IMR-90 (cell line): Measurements from ENCODE around the gene SEBOX. TPM values are rescaled to one million over a fixed set of nuclear protein-coding genes. Genes with fewer than 3 reads are reported as not detected.

Source experiments
- ATAC-seq: fragments of 200-7000 bp; cut with Tn5 transposase; 2 replicates; pipeline ENCODE4 v1.9.1; 2020; ENCODE audit warnings: low read depth, mild to moderate bottlenecking, moderate library complexity
- BruUV-seq: library from RNA; stranded (reverse); fragments of 400-500 nt; replicated peaks from 2 replicates; lab custom pipeline; 2021; lab: Mats Ljungman, UMichigan
- CTCF ChIA-PET: fragments of 300-600 bp; formaldehyde crosslinking; extraction: SDS; loops from one replicate; lab custom pipeline; 2021; ENCODE audit warnings: antibody characterized with exemption; lab: Yijun Ruan, JAX
- POLR2A ChIA-PET: fragments of 300-600 bp; sonication (Branson Sonifier 250); formaldehyde crosslinking; loops from one replicate; lab custom pipeline; 2022; ENCODE audit warnings: antibody characterized with exemption; ENCODE audit not compliant: unreplicated experiment; lab: Charles Lee
- DNase-seq: peaks from one replicate; pipeline ENCODE4 v3.0.0; 2013
- H2AFZ ChIP-seq: replicated peaks from 2 replicates; pipeline ENCODE3; 2013; ENCODE audit warnings: low read length, mild to moderate bottlenecking; ENCODE audit not compliant: poor library complexity
- H2AK5ac ChIP-seq: 2 replicates; pipeline ENCODE4 v1.6.1; 2013; ENCODE audit warnings: low read depth, low read length, inconsistent platforms
- H2AK9ac ChIP-seq: replicated peaks from 2 replicates; pipeline ENCODE3; 2013; ENCODE audit warnings: mild to moderate bottlenecking, low read depth, low read length, moderate library complexity; ENCODE audit not compliant: poor library complexity
- H2BK120ac ChIP-seq: 2 replicates; pipeline ENCODE4 v1.6.1; 2013; ENCODE audit warnings: low read depth, low read length, inconsistent platforms
- H2BK15ac ChIP-seq: 3 replicates; pipeline ENCODE4 v1.6.1; 2013; ENCODE audit warnings: low read depth, low read length, inconsistent platforms
- H2BK20ac ChIP-seq: 2 replicates; pipeline ENCODE4 v1.6.1; 2013; ENCODE audit warnings: low read depth, mild to moderate bottlenecking, inconsistent platforms, low read length, moderate library complexity
- H2BK5ac ChIP-seq: 2 replicates; pipeline ENCODE4 v1.6.1; 2013; ENCODE audit warnings: mild to moderate bottlenecking, low read depth, low read length, inconsistent platforms; ENCODE audit not compliant: poor library complexity, severe bottlenecking
- H3K14ac ChIP-seq: replicated peaks from 2 replicates; pipeline ENCODE4 v1.6.1; 2013; ENCODE audit warnings: low read depth, low read length, inconsistent platforms
- H3K18ac ChIP-seq: 2 replicates; pipeline ENCODE4 v1.6.1; 2013; ENCODE audit warnings: low read depth, low read length, control low read depth
- H3K23ac ChIP-seq: 2 replicates; pipeline ENCODE4 v1.6.1; 2013; ENCODE audit warnings: low read depth, low read length, inconsistent platforms
- H3K27ac ChIP-seq: 2 replicates; pipeline ENCODE4 v1.5.1; 2013; ENCODE audit warnings: mild to moderate bottlenecking, control low read depth, low read length; ENCODE audit not compliant: insufficient read depth
- H3K27me3 ChIP-seq: 2 replicates; pipeline ENCODE4 v1.6.1; 2013; ENCODE audit warnings: low read length; ENCODE audit not compliant: control insufficient read depth, insufficient read depth
- H3K36me3 ChIP-seq: 2 replicates; pipeline ENCODE4 v1.6.1; 2013; ENCODE audit warnings: low read length, mixed read lengths; ENCODE audit not compliant: control insufficient read depth, insufficient read depth
- H3K4ac ChIP-seq: 2 replicates; pipeline ENCODE4 v1.6.1; 2013; ENCODE audit warnings: low read depth, low read length, inconsistent platforms
- H3K4me1 ChIP-seq: 2 replicates; pipeline ENCODE4 v1.6.1; 2013; ENCODE audit warnings: low read length, mixed read lengths; ENCODE audit not compliant: control insufficient read depth, insufficient read depth
- H3K4me2 ChIP-seq: 2 replicates; pipeline ENCODE4 v1.6.1; 2013; ENCODE audit warnings: low read depth, mild to moderate bottlenecking, control low read depth, low read length, moderate library complexity
- H3K4me3 ChIP-seq: 2 replicates; pipeline ENCODE4 v1.5.1; 2013; ENCODE audit warnings: low read depth, mild to moderate bottlenecking, control low read depth, low read length, moderate library complexity; ENCODE audit not compliant: insufficient read depth
- H3K56ac ChIP-seq: 2 replicates; pipeline ENCODE4 v1.6.1; 2013; ENCODE audit warnings: low read length, inconsistent platforms; ENCODE audit not compliant: insufficient read depth; ENCODE audit errors: extremely low read depth
- H3K79me1 ChIP-seq, 2 experiments: 2 replicates each; pipeline ENCODE4 v1.6.1; 2013; ENCODE audit warnings: low read length in 2 of 2, inconsistent platforms in 1 of 2, low read depth in 1 of 2
- H3K9ac ChIP-seq: 2 replicates; pipeline ENCODE4 v1.6.1; 2013; ENCODE audit warnings: low read depth, low read length, control low read depth
- H3K9me1 ChIP-seq: 2 replicates; pipeline ENCODE4 v1.6.1; 2013; ENCODE audit warnings: low read length, inconsistent platforms; ENCODE audit not compliant: insufficient read depth
- H3K9me3 ChIP-seq: 2 replicates; pipeline ENCODE4 v1.6.1; 2013; ENCODE audit warnings: low read length; ENCODE audit not compliant: control insufficient read depth, insufficient read depth
- H4K20me1 ChIP-seq: 2 replicates; pipeline ENCODE4 v1.6.1; 2013; ENCODE audit warnings: low read length, inconsistent platforms; ENCODE audit not compliant: insufficient read depth
- H4K5ac ChIP-seq: 2 replicates; pipeline ENCODE4 v1.6.1; 2013; ENCODE audit warnings: mild to moderate bottlenecking, low read depth, low read length, control low read depth
- H4K8ac ChIP-seq, 2 experiments: 2 replicates each; pipeline ENCODE4 v1.6.1; 2013; ENCODE audit warnings: low read depth in 2 of 2, low read length in 2 of 2, control low read depth in 1 of 2, inconsistent platforms in 1 of 2
- H4K91ac ChIP-seq: 2 replicates; pipeline ENCODE4 v1.6.1; 2013; ENCODE audit warnings: low read depth, low read length, inconsistent platforms; ENCODE audit not compliant: insufficient read depth
- CEBPB ChIP-seq: IDR thresholded peaks from 2 replicates; pipeline ENCODE4 v1.6.1; 2012; ENCODE audit warnings: low read depth, low read length, improper control_type of control experiment
- CTCF ChIP-seq: conservative IDR thresholded peaks from 2 replicates; pipeline ENCODE4 v1.5.1; 2012; ENCODE audit warnings: mild to moderate bottlenecking, low read depth, low read length, improper control_type of control experiment
- MAZ ChIP-seq: IDR thresholded peaks from 2 replicates; pipeline ENCODE4 v1.6.1; 2012; ENCODE audit warnings: low read depth, mild to moderate bottlenecking, low read length, improper control_type of control experiment, moderate library complexity, borderline replicate concordance
- POLR2A ChIP-seq: IDR thresholded peaks from 2 replicates; pipeline ENCODE4 v1.6.1; 2012; ENCODE audit warnings: mild to moderate bottlenecking, low read depth, low read length
- RAD21 ChIP-seq: IDR thresholded peaks from 2 replicates; pipeline ENCODE4 v1.6.1; 2012; ENCODE audit warnings: low read length, improper control_type of control experiment
- RFX5 ChIP-seq: IDR thresholded peaks from 2 replicates; pipeline ENCODE4 v1.8.0; 2012; ENCODE audit warnings: low read depth, mild to moderate bottlenecking, low read length, moderate library complexity
- SMC3 ChIP-seq: fragments of 150-350 bp; IDR thresholded peaks from 2 replicates; pipeline ENCODE4 v1.6.1; 2016; ENCODE audit warnings: low read depth, mild to moderate bottlenecking, antibody characterized with exemption, low read length, moderate library complexity
- WGBS, 2 experiments: methylation state at CpG; one replicate each; pipeline versions ENCODE4 v1.1.5 to v1.1.7; 2013; ENCODE audit warnings: missing lambda C conversion rate in 2 of 2; ENCODE audit not compliant: insufficient read length in 1 of 2; ENCODE audit errors: extremely low coverage in 2 of 2; 5-methylcytosine and 5-hydroxymethylcytosine counted together
- dilution Hi-C: fragments of 300-500 bp; cut with HindIII; formaldehyde crosslinking; loops from one replicate; pipeline ENCODE4 v1.14.3; 2018; ENCODE audit warnings: low sequenced_read_pairs; ENCODE audit not compliant: unreplicated experiment
- in situ Hi-C: fragments of 300-500 bp; cut with MboI; formaldehyde crosslinking; loops from 3 replicates; pipeline ENCODE4 v1.14.3; 2019; ENCODE audit warnings: low sequenced_read_pairs, inconsistent platforms, mixed read lengths
- intact Hi-C: fragments of 100-400 bp; cut with micrococcal nuclease; formaldehyde crosslinking; loops from 2 replicates; pipeline ENCODE4 v1.10.0; 2022
- polyA plus RNA-seq, 3 experiments: library from polyadenylated mRNA; depleted of rRNA; stranded (reverse); fragments of >200 nt; gene quantifications; 2 replicates each; pipeline ENCODE4 v1.2.3, GENCODE V29; 2012; ENCODE audit warnings: low replicate concordance in 1 of 3
- total RNA-seq: library from RNA; depleted of rRNA; stranded (reverse); fragments of >200 nt; gene quantifications from 2 replicates; pipeline ENCODE4 v1.2.3, GENCODE V29; 2012

Gene SEBOX
- total and polyA plus RNA-seq, 2 of the 4 experiments (the other 2 are of a cell fraction), result not detected

- no peak overlapping the region for H3K4ac ChIP-seq
- no peak overlapping the region for H2BK120ac ChIP-seq
- CTCF ChIA-PET, result no interaction called here
- no peak overlapping the region for H3K4me3 ChIP-seq
- POLR2A ChIA-PET, result no interaction called here
- peaks cover 28% of the 10 kb centered on the region for H3K36me3 ChIP-seq
- no peak overlapping the region for H2AK9ac ChIP-seq
- no peak overlapping the region for H4K91ac ChIP-seq
- H2BK15ac ChIP-seq, result no peak overlapping the region
- H3K56ac ChIP-seq, result no peak overlapping the region
- H3K9me1 ChIP-seq, result peaks cover 15% of the 10 kb centered on the region
- no peaks in the 10 kb centered on the region for H3K79me1 ChIP-seq
- no peak overlapping the region for H2BK20ac ChIP-seq
- H4K20me1 ChIP-seq, result no peaks in the 10 kb centered on the region
- no peak overlapping the region for H3K27ac ChIP-seq
- H3K9me3 ChIP-seq, result no peaks in the 10 kb centered on the region
- DNase-seq (no peak), ATAC-seq (no peak)
- H4K8ac ChIP-seq, result no peak overlapping the region
- no TSS peak for BruUV-seq
- no peak overlapping the region for H2AFZ ChIP-seq
- H2BK5ac ChIP-seq, result no peak overlapping the region
- intact Hi-C loops, result loop anchor here (10.0 kb wide), 1 partner anchor 145 kb away; no protein-coding TSS in a partner anchor
- H4K5ac ChIP-seq, result no peak overlapping the region
- no CpG with 5 or more reads among the region's 4 CpGs for WGBS, 2 experiments
- dilution Hi-C loops, result no loop called here
- H3K18ac ChIP-seq, result no peak overlapping the region
- H3K9ac ChIP-seq, result no peak overlapping the region
- no peak overlapping the region for H2AK5ac ChIP-seq
- no peaks in the 10 kb centered on the region for H3K27me3 ChIP-seq
- no peak overlapping the region for H3K23ac ChIP-seq
- in situ Hi-C loops, result no loop called here
- H3K4me1 ChIP-seq, result peaks cover 3% of the 10 kb centered on the region
- no peak overlapping the region for H3K14ac ChIP-seq
- H3K4me2 ChIP-seq, result no peak overlapping the region
- TF ChIP-seq RFX5, result no peak
- TF ChIP-seq SMC3, result no peak
- TF ChIP-seq POLR2A, result no peak
- TF ChIP-seq RAD21, result no peak
- TF ChIP-seq MAZ, result no peak
- no peak for TF ChIP-seq CEBPB
- TF ChIP-seq CTCF, result no peak
These were observed 34.8 kb upstream of the SEBOX start for GRCh38 chr17:28399808-28400207.
